Skin of body (tissue), 3 donors: ENCODE measurements around the gene HOXB3. TPM values are rescaled to one million over a fixed set of nuclear protein-coding genes. Genes with fewer than 3 reads are reported as not detected.

Experiments
- DNase-seq: peaks from one replicate; lab custom pipeline; 2025; lab: John Stamatoyannopoulos, UW
- small RNA-seq: library from RNA; depleted of rRNA; stranded (forward); fragments of <200 nt; gene quantifications from one replicate; pipeline ENCODE3, GENCODE V24; 2014; ENCODE audit warnings: low replicate concordance
- total RNA-seq: library from RNA; depleted of rRNA; stranded (reverse); fragments of >200 nt; gene quantifications from one replicate; pipeline ENCODE4 v1.2.3, GENCODE V29; 2014

The HOXB3 gene
- total RNA-seq, 1 donor from 2014 or later = 8.4 TPM

DNA sequence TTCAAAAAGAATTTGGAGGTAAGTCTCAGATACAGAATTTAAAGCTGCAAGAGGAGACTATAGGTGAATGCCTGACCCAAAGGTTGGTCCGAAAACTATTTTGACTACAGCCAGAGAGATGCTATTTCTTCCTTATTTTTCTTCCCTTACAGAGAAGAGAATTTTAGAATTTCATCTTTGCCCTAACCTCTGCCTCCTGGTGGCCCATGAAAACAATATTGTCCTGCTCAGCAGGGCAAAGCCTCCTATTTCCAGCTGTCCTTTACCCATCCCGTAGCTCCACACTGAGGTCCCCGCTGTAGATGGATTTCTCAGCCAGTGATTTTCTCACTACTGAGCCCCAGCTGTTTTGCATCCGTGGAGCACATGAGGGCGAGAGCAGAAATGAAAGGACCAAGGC is 83.8 kb downstream of the HOXB3 start:
- no peak for DNase-seq

DNA sequence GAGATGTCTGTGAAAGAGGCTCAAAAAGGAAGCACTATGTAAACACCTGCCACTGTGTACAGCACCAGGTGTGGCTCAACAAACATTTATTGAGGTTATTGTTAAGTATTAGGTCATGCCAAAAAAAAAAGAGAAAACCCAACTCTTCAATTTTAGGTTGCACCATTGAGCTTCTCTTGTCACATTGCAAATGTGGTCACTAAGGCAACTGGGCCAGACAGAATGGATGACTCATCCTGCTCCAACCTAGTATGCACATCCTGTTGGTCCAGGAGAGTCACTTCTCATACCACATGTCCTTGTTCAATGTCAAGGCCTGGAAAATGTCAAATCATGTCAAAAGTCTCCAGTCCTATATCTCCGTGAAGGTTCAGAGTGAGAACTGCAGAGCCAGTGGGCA is 84.3 kb downstream of the HOXB3 start:
- no peak for DNase-seq

DNA sequence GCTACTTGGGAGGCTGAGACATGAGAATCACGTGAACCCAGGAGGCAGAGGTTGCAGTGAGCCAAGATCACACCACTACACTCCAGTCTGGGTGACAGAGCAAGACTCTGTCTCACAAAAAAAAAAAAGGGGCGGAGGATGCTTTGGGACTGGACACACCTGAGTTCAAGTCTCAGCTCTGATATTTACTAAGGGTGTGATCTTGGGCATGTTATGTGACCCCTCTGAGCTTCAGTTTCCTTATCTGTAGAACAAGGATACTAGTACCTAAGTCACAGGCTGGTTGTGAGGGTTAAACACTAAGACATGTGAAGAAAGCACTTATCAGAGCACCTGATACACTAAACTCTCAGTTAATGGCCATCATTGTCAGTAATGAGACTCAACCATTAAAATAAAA is 85.1 kb downstream of the HOXB3 start:
- DNase-seq = no peak

DNA sequence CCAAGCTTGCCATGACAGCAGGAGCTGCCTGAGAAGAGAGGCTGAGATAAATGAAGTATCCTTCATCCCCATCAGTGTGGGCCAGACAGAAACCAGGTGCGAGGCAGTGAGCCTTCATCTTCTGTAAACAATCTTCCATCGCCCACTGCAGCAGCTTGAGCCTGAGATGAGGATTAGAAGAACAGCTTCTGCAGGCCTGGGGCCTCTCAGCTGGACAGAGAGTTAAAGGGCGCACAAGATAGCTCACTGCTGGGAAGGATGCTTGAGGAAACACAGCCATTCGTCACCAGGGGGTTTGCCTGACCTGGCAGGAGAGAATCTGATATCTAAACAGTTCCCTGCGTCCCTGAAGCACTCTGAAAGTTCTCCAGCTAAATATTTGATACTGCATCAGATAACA is 86.3 kb downstream of the HOXB3 start:
- DNase-seq = no peak

DNA sequence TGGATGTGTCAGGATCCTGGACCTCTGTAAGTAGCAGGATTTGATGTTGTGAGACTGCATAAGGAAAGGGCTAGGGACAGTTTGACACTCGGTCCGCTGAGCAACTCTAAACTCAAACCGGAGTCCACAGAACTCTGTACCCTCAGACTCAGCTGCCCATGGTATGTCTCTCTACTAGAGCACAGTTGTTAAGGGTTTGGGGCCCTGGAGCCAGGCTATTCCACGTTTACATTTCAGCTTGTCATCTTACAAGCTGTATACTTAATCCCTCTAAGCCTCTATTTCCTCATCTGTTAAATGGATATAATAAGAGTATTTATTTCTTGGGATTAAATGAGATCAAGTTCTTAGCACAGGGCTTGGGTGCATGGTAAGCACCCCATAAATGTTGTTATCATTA is 87.1 kb downstream of the HOXB3 start:
- no peak for DNase-seq

DNA sequence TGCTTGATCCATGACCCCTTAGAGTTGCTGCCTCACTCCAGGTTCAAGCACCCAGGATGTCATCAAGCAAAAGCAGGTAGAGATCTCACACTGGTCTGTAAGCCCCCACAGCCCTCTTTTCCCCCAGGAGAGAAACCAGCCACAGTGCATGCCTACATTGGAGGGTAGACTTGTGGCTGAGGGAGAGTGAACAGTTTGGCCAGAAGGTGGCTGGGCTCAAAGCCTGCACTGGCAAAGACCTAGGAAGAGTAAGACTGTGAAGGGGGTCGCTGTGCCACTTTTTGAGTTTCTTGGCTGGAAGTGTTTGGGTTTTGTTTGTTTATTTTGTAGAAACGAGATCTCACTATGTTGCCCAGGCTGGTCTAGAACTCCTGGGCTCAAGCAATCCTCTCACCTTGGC is 87.7 kb downstream of the HOXB3 start:
- DNase-seq = no peak

DNA sequence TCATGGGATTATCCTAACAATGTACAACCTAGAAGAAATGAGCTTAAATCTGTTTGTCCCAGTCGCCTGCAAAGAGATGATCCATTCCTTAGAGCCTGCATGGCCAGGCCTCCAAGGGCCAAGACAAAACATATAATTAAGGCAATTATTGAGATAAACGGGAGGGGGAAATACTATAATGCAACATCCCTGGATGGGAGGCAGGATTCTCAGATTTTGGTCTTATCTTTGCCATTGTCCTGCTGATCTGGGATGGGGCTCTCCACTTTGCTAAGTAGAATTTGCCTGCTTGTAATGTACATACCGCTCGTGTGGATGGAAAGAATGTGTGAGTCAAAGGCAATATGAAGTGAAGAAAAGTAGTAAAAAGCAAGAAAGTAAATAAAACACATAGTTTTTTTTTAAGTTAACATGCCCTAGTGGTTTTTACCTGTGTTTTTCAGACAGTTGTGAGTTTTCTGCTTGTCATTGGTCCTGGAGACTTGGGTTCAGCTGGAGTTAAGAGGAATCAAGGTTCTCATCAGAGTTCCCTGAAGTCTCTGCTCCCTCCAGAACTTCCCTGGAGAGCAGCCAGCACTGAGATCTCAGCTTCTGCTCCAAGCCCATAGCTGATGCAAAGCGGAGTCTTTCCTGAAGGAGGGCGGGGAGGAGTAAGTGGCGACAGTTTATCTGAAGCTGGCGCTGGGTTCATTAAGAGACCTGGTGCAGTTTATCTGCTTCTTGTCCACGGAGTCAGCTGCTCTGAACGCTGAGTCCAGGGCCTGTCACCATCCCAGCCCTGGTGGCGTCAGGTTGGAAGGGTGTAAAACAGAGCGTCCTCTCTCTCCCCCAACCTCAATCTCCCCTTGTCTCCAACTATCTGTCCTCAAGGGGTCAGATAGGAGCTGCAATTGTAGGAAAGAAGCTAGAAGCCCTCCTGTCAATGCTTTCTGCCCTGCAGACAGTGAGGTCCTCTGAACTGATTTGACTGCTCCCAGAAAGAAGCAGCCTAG is 89.3 kb downstream of the HOXB3 start:
- peak; percentile 24 for DNase-seq

DNA sequence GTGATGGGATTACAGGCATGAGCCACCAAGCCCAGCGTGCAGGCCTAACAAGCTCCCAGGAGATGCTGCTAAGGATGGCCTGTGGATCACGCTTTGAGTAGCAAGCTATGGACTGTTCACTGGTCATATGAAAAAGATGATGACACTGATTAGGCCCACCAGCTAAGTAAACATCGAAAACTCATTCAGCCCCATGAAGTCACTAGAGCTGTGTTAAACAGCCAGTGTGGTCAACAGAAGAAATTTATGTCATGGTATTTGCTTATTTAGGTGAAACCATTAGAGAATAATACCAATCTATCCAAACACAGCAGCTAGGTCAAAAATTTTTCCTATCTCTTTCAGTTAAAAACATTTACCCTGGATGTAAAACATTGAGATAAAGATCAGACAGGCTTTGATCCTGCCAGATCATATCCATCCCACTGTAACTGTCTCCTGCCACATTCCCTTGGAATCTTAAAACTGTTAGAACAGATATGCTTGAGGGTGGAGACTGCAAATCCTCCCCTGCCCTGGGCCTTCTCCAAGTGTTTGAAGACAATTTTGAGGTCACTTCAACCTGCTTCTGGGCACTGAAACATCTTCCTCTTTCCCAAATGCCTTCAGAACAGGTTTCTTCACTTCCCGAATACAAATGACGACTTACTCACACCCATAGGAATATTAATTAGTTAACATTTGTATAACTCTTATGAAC is 90.2 kb downstream of the HOXB3 start:
- no peak for DNase-seq

DNA sequence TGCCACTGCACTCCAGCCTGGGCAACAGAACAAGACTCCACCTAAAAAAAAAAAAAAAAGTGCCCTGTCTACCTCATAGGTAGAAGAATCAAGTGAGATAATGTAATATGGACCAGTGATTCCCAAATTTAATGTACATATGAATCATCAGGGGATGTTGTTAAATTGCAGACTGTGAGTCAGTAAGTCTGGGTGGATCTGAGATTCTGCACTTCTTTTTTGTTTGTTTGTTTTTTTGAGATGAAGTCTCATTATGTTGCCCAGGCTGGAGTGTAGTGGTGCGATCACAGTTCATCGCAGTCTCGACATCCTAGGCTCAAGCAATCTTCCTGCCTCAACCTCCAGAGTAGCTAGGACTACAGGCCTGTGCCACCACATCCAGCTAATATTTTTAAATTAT is 90.8 kb downstream of the HOXB3 start:
- DNase-seq = no peak

Small RNAs within 50 kb of the gene (small RNA-seq; reads per million reads assigned to genes)
- 0.24 reads per million, percentile 10 among the genes with 10 or more reads in this experiment for gene MIR196A1

Other genes starting within 250 kb of the HOXB3 start
- 0.89 TPM for gene SKAP1, start 160.0 kb downstream of the HOXB3 start, total RNA-seq
- gene HOXB1, start 59.2 kb downstream of the HOXB3 start, total RNA-seq = not detected
- gene HOXB2, start 45.1 kb downstream of the HOXB3 start, total RNA-seq = 4.9 TPM
- gene HOXB4, start 11.9 kb downstream of the HOXB3 start, total RNA-seq = 2.6 TPM
- gene HOXB5, start 3.5 kb upstream of the HOXB3 start, total RNA-seq = 0.59 TPM
- gene HOXB6, start 14.7 kb upstream of the HOXB3 start, total RNA-seq = 2.9 TPM
- gene HOXB7, start 20.8 kb upstream of the HOXB3 start, total RNA-seq = 2.7 TPM
- 1.6 TPM for gene HOXB8, start 25.1 kb upstream of the HOXB3 start, total RNA-seq
- 0.10 TPM for gene HOXB9, start 36.1 kb upstream of the HOXB3 start, total RNA-seq
- gene PRAC1, start 132.3 kb upstream of the HOXB3 start, total RNA-seq = not detected
- not detected for gene PRAC2, start 132.9 kb upstream of the HOXB3 start, total RNA-seq
- gene HOXB13, start 138.5 kb upstream of the HOXB3 start, total RNA-seq = not detected
- gene TTLL6, start 227.0 kb upstream of the HOXB3 start, total RNA-seq = not detected
- 44.8 TPM for gene CALCOCO2, start 240.8 kb upstream of the HOXB3 start, total RNA-seq